NCI-H1105 treated with DMSO at 0.1 percent for 48 hours (cell line): Measurements from ENCODE around the gene RNF207.
A peak's percentile ranks its signal among the peaks of the same experiment; 100 is the strongest.

Experiments
- DNase-seq: peaks from one replicate; lab custom pipeline; 2025; lab: John Stamatoyannopoulos, UW

The RNF207 gene, protein sequence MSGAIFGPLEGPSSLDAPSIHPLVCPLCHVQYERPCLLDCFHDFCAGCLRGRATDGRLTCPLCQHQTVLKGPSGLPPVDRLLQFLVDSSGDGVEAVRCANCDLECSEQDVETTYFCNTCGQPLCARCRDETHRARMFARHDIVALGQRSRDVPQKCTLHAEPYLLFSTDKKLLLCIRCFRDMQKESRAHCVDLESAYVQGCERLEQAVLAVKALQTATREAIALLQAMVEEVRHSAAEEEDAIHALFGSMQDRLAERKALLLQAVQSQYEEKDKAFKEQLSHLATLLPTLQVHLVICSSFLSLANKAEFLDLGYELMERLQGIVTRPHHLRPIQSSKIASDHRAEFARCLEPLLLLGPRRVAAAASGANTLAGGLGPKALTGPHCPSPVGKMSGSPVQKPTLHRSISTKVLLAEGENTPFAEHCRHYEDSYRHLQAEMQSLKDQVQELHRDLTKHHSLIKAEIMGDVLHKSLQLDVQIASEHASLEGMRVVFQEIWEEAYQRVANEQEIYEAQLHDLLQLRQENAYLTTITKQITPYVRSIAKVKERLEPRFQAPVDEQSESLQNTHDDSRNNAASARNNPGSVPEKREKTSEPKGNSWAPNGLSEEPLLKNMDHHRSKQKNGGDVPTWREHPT

GRCh38 chr1:6205849-6206519, at the start of gene RNF207:
Gene RNF207, plus strand, starts transcription at chr1:6206119. Its CDS starts 417 bp downstream, at chr1:6206536.
- no peak for DNase-seq

GRCh38 chr1:6157132-6157527, 48.8 kb upstream of the RNF207 start:
- no peak for DNase-seq

DNA sequence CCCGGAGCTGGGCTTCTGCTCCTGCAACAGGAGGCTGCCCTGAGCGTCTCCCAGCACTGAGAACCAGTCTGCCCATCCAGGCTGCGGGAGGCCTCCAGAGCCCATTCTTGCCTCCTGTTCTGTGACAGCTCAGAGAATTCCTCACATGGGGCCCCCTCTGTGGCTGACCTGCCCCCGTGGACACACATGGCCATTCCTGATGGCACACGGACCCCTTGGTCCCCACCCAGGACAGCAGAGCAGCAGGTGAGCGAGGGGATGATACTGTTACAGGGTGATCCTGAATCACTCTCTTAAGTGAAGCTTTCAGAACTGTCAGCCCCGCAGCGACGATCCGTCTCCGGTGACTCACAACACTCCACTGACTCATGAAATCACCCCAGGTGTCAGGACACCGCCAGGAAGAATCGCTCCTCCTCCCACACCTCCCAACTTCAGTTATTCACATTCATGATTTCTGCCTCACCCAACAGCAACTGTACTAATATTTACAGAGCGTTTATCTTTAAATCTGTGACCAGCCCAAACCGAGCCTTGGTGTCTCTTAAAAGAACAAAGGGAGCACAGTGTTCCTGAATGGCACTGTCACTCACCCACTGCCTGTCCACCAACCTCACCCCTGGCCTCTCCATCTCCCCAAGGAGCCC, 48.3 kb upstream of the RNF207 start:
- no peak for DNase-seq

DNA sequence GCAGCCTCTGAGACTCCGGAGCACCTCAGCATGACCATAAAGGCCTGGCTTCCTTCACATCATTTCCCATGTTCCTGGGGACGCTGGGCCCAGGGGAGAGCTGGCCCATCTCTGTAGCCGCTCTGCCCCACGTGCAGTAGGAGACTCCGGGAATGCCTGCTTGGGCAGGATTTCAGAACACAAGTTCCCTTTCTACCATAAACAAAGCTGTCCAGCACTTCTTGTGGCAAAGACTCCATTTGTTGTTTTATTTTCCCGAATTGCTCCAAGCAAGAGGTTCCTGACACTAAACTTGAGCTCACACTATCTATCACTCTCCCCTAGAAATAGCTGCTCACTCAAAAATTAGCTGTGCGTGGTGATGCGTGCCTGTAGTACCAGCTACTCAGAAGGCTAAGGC, 47.7 kb upstream of the RNF207 start:
- no peak for DNase-seq

DNA sequence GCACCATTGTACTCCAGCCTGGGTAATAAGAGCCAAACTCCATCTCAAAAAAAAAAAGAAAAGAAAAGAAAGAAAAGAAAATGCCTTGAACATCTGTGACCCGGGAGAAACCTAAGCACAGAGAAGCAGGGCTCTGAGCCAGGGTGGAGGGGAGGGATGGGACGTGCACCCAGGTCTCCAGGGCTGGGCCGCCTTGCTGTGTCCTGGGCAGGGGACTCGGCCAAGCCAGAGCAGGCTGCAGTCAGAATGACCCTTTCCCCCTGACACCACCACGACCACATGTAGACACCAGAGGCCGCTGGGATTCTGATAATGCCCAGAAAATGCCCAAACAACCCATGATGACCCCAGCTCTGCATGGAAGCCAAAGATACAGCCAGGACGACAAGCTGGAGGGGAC, 43.6 kb upstream of the RNF207 start:
- DNase-seq: no peak

- peak; percentile 92 for DNase-seq
These were observed 43.1 kb upstream of the RNF207 start for GRCh38 chr1:6162773-6163172.

- peak; percentile 92 for DNase-seq
These were observed 42.5 kb upstream of the RNF207 start for GRCh38 chr1:6163191-6163972.

GRCh38 chr1:6163973-6164617, 41.8 kb upstream of the RNF207 start:
- DNase-seq: no peak

- DNase-seq: no peak
These were observed 40.9 kb upstream of the RNF207 start for GRCh38 chr1:6165027-6165426.

GRCh38 chr1:6165441-6165985, 40.4 kb upstream of the RNF207 start:
- DNase-seq: no peak

DNA sequence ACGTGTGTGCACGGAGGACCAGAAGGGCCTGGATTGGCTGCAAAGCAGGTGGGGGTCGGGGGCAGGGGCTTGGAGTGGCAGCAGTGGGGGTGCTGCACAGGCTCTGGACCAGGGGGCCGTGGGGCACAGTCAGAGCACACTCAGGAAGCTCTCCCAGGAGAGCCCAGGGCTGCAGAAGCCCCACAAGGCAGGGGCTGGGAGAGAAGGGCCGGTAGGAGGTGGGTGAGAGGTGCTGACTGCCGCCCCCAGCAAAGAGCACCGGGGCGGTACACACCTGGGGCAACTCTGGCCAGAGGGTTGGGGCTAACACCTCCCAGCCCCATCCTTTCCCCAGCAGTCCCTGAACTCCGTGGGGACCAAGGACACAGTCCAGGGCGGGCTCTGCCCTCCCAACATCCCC, 39.7 kb upstream of the RNF207 start:
- DNase-seq: no peak

DNA sequence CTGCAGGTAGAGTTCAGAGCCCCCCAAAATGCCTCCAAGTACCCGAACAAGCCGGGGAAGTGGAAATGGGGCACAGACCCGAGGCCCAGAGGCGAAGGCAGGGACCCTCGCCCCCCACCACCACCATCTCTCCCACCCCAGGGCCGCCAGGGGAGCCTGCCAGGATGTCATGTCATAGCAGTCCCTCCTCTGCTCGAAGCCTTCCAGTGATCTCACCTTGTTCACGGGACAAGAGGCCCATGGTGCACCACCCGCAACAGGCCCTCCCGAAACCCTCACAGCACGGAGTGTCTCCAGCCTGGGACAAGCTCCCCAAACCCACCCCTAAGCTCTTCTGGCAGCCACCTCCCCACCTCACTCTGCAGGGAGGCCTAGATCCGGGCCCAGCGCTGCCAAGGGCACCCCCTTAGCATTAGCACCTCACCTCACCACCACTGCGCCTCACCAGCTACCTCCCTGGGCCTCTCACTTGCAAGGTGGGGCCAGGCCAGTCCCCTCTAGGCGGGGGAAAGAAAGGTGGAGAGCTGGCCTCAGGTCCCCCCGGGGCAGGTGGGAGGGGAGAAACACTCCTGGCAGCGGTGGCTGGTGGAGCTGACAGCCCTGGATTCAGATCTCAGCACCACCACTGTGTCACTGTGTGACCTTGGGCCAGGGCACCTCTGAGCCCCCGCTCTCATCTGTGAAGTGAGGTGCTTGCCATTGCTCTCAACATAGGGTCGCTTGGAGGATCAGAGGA, 39.1 kb upstream of the RNF207 start:
- no peak for DNase-seq

DNA sequence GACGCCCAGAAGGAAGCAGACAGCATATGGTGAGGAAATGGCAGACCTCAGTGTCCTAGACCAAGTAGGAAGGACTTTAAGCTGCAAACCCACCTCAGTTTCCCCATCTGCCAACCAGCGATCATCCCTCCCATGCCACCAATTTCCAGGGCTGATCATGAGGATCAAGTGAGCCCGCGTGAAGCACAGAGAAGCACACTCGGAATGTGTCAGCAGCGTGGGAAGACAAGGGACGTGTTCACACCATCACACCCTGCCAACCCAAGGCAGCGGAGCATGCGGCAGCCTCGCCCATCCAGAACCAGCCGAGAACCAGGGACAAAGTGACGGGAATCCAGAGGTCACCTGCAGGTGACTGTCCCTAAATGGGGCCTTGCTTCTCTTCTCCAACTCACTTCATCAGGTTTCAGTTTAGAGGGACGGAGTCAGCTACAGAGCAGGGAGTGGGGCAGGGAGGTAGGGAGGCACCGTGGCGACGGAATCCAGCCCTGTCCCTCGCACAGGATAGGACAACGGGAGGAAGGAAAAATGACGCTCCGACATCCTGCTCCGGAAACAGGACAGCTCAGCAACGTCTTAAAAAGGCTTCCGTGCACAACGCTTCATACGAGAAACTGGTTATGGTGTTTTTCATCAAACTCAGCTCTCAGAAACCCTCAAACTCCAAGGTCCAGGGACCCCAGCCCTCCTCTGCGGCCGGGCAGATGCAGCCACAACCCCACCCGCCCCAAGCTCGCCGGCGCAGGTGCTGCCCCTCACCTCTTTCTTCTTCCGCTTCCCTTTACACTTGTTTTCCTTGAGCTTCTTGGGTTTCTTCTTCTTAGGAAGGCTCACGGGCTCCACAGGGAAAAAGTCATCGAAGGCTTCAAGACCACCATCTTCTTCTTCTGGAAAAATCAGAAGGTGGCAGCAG, 38.3 kb upstream of the RNF207 start:
- no peak for DNase-seq

GRCh38 chr1:6168947-6169586, 36.9 kb upstream of the RNF207 start:
- no peak for DNase-seq

DNA sequence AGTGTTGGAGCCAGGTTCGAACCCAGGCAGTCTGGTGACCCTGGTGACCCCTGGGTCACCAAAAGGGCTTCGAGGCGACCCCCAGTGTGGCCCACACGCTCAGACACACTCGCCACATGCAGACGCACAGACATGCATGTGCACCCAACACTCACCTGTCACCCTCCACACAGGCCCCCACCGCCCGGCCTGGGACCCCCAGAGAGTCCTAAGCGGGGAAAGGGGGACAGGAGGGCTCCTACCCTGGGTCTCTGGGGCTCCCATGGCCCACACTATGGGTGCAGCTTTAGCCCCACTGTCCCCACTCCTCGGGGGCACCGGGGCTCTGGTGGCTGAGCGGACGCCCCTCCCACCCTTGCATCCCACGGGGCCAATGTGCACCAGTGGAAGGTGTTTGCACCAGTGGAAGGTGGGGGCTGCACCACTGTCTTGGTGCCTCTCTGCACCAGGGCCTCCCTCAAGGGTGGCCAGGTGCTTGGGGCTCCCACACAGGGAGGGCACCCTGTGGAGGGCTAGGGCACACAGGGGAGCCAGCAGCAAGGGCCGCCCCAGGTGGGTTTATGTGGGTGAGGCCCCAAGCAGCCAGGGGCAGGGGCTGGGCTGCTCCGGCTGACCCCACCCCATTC, 35.7 kb upstream of the RNF207 start:
- DNase-seq: no peak

GRCh38 chr1:6170742-6171201, 35.1 kb upstream of the RNF207 start:
- no peak for DNase-seq

DNA sequence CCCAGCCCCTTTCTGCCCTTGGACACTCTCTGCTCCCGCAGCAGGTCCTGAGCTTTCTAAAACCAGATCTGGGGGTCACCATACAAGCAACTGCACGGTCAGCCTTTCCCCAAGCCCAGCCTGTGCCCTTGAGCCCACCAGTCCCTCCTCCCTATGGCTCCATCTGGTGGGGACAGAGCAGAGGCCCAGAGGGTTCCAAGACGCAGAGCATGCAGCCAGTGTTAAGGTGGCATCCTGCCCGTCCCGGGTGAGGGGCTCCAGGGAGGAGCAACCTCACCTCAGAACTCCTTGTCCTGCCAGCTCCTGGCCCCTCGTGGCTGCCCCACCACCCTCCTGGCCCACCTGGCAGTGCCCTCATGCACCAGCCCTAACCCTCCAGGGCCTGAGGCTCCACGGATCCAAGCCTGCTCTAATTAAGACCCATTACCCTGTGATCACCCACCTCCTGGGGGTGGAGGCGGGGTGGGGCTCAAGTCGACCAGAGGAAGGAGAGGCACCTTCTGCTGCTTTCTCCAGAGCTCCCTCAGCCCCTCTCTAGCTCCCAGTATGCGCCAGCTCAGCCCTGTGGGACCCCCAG, 34.3 kb upstream of the RNF207 start:
- no peak for DNase-seq

GRCh38 chr1:6172549-6172948, 33.4 kb upstream of the RNF207 start:
- no peak for DNase-seq
